Activated CD8-positive, alpha-beta T cell treated with anti-CD3 and anti-CD28 coated beads for 36 hours (primary cell): ENCODE results near the gene GORASP1. TPM values are rescaled to one million over a fixed set of nuclear protein-coding genes. Genes with fewer than 3 reads are reported as not detected.
A peak's percentile ranks its signal among the peaks of the same experiment; 100 is the strongest.

Source experiments
- ATAC-seq: fragments of 200-7000 bp; cut with Tn5 transposase; one replicate; pipeline ENCODE4 v1.10.0; 2021; ENCODE audit warnings: mild to moderate bottlenecking, moderate library complexity
- CTCF ChIA-PET: fragments of 350-600 bp; sonication (Branson Sonifier 250); formaldehyde crosslinking; loops from one replicate; lab custom pipeline; 2021; ENCODE audit warnings: antibody characterized with exemption; lab: Charles Lee
- POLR2A ChIA-PET: fragments of 350-600 bp; sonication (Branson Sonifier 250); formaldehyde crosslinking; loops from one replicate; lab custom pipeline; 2021; ENCODE audit warnings: antibody characterized with exemption; lab: Charles Lee
- DNase-seq: peaks from one replicate; pipeline ENCODE4 v3.0.0-alpha.2; 2020
- H3K27ac Mint-ChIP-seq: one replicate; pipeline ENCODE4 v1.8.0; 2021; ENCODE audit warnings: mild to moderate bottlenecking, mixed read lengths
- H3K27me3 Mint-ChIP-seq: one replicate; pipeline ENCODE4 v1.8.0; 2021; ENCODE audit warnings: mixed read lengths
- H3K36me3 Mint-ChIP-seq: one replicate; pipeline ENCODE4 v1.8.0; 2021; ENCODE audit warnings: low read depth, mixed read lengths
- H3K4me1 Mint-ChIP-seq: one replicate; pipeline ENCODE4 v1.8.0; 2021; ENCODE audit warnings: low read depth, mixed read lengths
- H3K4me3 Mint-ChIP-seq: one replicate; pipeline ENCODE4 v1.8.0; 2021; ENCODE audit warnings: mild to moderate bottlenecking, moderate library complexity, mixed read lengths
- H3K9me3 Mint-ChIP-seq: one replicate; pipeline ENCODE4 v1.8.0; 2021; ENCODE audit warnings: mixed read lengths
- intact Hi-C: fragments of 100-400 bp; cut with micrococcal nuclease; formaldehyde crosslinking; loops from one replicate; pipeline ENCODE4 v1.10.0; 2022
- total RNA-seq, 2 experiments: library from RNA; stranded (reverse); gene quantifications; one replicate each; pipeline ENCODE4 v1.2.3, GENCODE V29; 2021
- TF ChIP-seq, protein P1 (sequence below): fragments of 200-600 bp; IDR thresholded peaks from one replicate; pipeline ENCODE4 v1.8.0; 2022; ENCODE audit warnings: antibody characterized with exemption, mild to moderate bottlenecking

GORASP1 gene
- total RNA-seq, 2 experiments from 2014 or later = 16.2 to 18.3 TPM

DNA sequence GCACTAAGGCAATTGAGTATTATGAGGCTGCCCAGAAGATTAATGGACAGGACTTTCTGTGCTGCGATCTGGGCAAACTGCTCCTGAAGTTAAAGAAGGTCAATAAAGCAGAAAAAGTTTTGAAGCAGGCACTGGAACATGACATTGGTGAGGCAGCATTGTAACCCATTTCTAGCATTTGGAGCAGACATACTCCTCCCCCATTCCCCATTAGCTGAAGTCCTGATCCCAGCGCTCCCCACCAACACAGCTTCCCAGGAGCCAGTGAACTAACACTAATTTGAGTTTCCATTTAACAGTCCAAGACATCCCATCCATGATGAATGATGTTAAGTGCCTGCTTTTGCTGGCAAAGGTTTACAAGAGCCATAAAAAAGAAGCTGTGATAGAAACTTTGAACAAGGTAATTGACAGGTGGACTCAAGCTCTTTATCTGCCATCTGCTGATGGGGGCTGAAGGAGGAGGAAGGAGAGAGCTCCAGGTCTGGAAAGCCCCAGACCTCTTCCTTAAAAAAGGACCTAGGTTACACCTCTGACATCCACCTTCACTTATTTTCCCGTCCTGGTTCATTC lies 23.4 kb upstream of the GORASP1 start:
- DNase-seq (no peak), ATAC-seq (no peak)
- Mint-ChIP-seq H3K27me3 (no peaks in the 10 kb centered on the region), H3K36me3 (no peaks in the 10 kb centered on the region), H3K4me3 (no peak overlapping the region), H3K27ac (no peak overlapping the region), H3K4me1 (peaks cover 22% of the 10 kb centered on the region), H3K9me3 (no peaks in the 10 kb centered on the region)
- ChIA-PET CTCF (interaction anchor here (2.9 to 8.4 kb wide), 2 partner anchors 157 to 160 kb away, joined by 12 to 103 read pairs; no protein-coding TSS in a partner anchor), POLR2A (interaction anchor here (0.8 to 1.4 kb wide), 2 partner anchors 10 to 26 kb away, joined by 3 to 7 read pairs; no protein-coding TSS in a partner anchor)
- intact Hi-C loops = no loop called here
- TF ChIP-seq, protein P1, sequence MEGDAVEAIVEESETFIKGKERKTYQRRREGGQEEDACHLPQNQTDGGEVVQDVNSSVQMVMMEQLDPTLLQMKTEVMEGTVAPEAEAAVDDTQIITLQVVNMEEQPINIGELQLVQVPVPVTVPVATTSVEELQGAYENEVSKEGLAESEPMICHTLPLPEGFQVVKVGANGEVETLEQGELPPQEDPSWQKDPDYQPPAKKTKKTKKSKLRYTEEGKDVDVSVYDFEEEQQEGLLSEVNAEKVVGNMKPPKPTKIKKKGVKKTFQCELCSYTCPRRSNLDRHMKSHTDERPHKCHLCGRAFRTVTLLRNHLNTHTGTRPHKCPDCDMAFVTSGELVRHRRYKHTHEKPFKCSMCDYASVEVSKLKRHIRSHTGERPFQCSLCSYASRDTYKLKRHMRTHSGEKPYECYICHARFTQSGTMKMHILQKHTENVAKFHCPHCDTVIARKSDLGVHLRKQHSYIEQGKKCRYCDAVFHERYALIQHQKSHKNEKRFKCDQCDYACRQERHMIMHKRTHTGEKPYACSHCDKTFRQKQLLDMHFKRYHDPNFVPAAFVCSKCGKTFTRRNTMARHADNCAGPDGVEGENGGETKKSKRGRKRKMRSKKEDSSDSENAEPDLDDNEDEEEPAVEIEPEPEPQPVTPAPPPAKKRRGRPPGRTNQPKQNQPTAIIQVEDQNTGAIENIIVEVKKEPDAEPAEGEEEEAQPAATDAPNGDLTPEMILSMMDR = no peak

DNA sequence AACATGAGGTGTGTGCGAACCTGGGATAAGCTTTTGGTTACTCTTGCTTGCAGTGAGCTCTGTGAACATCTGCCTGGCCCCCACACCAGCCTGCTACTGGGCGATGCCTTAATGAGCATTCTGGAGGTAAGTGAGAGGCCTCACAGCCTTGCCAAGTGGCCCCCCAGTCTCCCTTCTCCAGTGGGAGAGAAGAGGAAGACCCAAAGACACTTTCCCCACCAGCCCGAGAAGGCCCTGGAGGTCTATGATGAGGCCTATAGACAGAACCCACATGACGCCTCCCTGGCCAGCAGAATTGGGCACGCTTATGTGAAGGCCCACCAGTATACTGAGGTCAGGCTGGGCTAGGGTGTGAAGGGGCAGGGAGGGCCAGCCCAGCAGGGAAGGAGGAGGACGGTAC lies 22.6 kb upstream of the GORASP1 start:
- no peaks in the 10 kb centered on the region for H3K9me3 Mint-ChIP-seq
- no peak overlapping the region for H3K4me3 Mint-ChIP-seq
- no peak overlapping the region for H3K27ac Mint-ChIP-seq
- ChIA-PET CTCF (interaction anchor here (2.9 to 8.4 kb wide), 2 partner anchors 157 to 161 kb away, joined by 12 to 103 read pairs; no protein-coding TSS in a partner anchor), POLR2A (interaction anchor here (0.5 kb wide), 1 partner anchor 121 kb away, joined by 6 read pairs; no protein-coding TSS in a partner anchor)
- peaks cover 22% of the 10 kb centered on the region for H3K4me1 Mint-ChIP-seq
- TF ChIP-seq, protein P1 = no peak
- no peaks in the 10 kb centered on the region for H3K36me3 Mint-ChIP-seq
- DNase-seq = no peak
- no peaks in the 10 kb centered on the region for H3K27me3 Mint-ChIP-seq
- ATAC-seq = no peak
- intact Hi-C loops = no loop called here

DNA sequence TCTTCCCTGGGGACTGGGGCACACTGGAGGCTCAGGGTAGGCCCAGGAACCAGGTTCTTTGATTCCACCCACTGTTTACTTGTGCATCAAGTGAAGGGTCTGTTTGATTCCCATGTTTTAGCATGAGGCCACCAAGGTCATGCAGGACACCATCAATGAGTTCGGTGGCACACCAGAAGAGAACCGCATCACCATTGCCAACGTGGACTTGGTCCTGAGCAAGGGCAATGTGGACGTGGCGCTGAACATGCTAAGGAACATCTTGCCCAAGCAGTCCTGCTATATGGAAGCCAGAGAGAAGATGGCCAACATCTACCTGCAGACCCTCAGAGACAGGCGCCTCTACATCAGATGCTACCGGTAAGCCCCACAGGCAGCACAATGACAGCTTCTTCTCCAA lies 21.5 kb upstream of the GORASP1 start:
- CTCF ChIA-PET = interaction anchor here (1.1 to 8.4 kb wide), 5 partner anchors 42 to 163 kb away, joined by 3 to 103 read pairs (median 31); no protein-coding TSS in a partner anchor
- Mint-ChIP-seq H3K9me3 (no peaks in the 10 kb centered on the region), H3K36me3 (no peaks in the 10 kb centered on the region), H3K4me3 (no peak overlapping the region), H3K4me1 (peaks cover 20% of the 10 kb centered on the region), H3K27ac (no peak overlapping the region), H3K27me3 (no peaks in the 10 kb centered on the region)
- intact Hi-C loops = loop anchor here (5.0 kb wide), 1 partner anchor 158 kb away; no protein-coding TSS in a partner anchor
- TF ChIP-seq, protein P1 = no peak
- DNase-seq (no peak), ATAC-seq (no peak)
- POLR2A ChIA-PET = no interaction called here

DNA sequence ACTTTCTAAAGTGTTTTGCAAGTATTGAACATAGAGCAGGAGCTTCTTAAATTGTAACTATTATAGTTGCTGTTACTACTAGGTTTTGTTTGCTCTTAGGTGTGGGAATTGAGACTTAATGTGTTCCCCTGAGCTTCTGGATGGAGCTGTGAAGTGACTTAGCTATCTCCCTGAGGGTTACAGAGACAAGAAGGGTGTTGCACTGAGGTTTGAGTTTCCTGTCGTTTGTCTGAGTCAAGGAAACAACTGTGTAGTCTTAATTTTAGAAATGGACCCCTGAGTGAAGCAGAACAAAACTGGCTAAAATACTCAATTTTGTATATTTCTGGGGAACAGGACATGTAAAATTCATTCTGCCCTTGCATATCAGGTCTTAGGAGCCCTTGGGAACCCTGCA lies 20.5 kb upstream of the GORASP1 start:
- peaks cover 18% of the 10 kb centered on the region for H3K4me1 Mint-ChIP-seq
- H3K4me3 Mint-ChIP-seq = no peak overlapping the region
- no peaks in the 10 kb centered on the region for H3K27me3 Mint-ChIP-seq
- intact Hi-C loops = loop anchor here (5.0 kb wide), 1 partner anchor 159 kb away; no protein-coding TSS in a partner anchor
- ChIA-PET CTCF (interaction anchor here (1.2 to 8.4 kb wide), 10 partner anchors 9 to 164 kb away, joined by 4 to 103 read pairs (median 9); no protein-coding TSS in a partner anchor), POLR2A (interaction anchor here (1.0 to 1.5 kb wide), 6 partner anchors 8 to 279 kb away, joined by 3 to 5 read pairs (median 4); partner anchors contain the start of genes GORASP1, RPSA and TTC21A)
- no peaks in the 10 kb centered on the region for H3K36me3 Mint-ChIP-seq
- no peak overlapping the region for H3K27ac Mint-ChIP-seq
- DNase-seq (no peak), ATAC-seq (peak; percentile 47)
- H3K9me3 Mint-ChIP-seq = no peaks in the 10 kb centered on the region
- TF ChIP-seq, protein P1 = no peak
